HK-2 (cell line): ENCODE data around the gene VAT1L.

ENCODE experiments used
- DNase-seq: peaks from one replicate; pipeline ENCODE4 v3.0.0-alpha.2; 2018; ENCODE audit not compliant: unreplicated experiment

Gene VAT1L

DNA sequence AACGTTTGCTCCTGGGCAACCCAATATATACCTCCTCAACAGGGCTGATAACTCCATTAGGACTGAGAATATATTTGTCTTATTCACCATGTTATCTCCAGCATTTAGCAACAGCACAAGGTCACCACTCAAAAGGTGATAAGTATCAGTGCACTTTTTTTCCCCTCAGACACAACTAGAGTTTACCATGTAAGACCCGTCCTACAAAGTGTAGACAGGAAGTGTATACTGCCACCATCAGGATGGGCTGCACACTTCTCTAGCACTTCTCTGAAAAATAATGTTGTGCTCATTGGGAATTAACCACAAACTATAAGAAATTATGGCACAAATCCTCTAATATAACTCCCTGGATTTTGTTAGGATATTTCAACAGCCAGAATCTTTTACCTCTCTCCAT is 5.7 kb upstream of the VAT1L start:
- DNase-seq = no peak

- no peak for DNase-seq
Measured at GRCh38 chr16:77784441-77785372, 3.7 kb upstream of the VAT1L start.

GRCh38 chr16:77785373-77785764 is 3.0 kb upstream of the VAT1L start:
- no peak for DNase-seq

DNA sequence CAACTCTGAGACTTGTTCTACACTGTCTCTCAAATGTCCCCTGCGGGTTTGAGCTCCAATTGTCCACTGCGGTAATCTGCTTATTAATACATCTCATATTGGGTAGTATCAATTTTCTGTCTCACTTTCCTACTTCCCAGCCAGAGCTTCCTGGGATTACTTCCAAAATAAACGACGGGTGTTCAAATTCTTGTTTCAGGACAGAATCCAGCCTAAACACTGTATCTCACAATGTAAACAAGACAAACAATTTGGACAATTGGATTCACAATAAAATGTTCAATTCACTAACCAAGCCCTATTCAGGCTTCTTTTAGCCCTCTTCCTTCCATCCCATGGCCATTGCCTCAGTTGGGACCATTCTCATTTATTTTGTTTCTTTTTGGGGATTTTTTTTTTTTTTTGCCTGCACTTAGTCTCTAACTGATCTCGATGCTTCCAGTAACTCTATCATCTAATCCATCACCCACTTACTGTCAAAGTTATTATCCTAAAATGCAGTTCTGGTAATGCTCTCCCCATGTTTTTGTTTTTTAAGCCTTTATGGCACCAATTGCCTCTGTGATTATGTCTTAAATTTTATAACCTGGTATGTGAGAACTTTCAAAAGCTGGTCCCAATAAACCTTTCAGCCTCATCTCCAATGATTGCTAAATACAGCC is 2.0 kb upstream of the VAT1L start:
- DNase-seq = no peak

DNA sequence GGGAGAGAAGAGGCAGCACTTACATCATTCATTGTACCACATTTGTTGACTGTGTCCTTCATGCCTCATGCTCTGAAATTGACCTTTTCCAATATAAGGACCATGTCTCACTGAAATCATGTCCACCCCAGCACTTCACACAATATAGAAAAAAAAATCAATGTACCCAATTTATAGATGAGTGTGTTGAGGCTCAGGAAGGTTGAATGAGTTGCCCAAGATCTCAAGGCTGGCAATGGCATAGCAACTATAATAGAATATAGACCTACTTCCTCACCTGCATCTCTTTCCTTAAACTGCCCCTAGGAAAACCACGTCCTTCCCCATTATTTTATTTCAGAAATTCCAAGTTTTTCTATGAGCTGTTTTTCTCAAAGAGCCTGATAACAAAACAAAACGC is 912 bp upstream of the VAT1L start:
- DNase-seq = no peak

GRCh38 chr16:77789085-77790008 is 983 bp downstream of the VAT1L start:
- peak; percentile 2 for DNase-seq

DNA sequence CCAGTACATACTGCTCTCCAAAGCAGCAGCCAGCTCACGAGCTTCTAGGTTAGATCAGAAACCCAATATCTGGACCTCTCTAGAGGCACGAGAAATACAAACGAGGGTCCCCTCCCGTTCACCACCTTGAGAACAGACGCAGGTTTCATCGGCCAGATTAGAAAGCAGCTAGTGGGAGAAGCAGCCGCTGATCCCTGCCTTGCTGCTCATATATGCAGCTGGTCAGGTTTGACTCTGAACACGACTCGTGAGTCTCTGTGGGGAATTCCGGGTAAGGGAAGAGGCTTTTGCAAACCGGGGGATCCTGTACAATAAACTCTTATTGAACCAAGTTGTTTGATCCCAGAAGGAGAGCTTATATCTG is 1.6 kb downstream of the VAT1L start:
- no peak for DNase-seq

- no peak for DNase-seq
Measured at GRCh38 chr16:77790912-77791311, 2.5 kb downstream of the VAT1L start.

- DNase-seq = no peak
Measured at GRCh38 chr16:77793417-77793816, 5.1 kb downstream of the VAT1L start.

- DNase-seq = no peak
Measured at GRCh38 chr16:77794586-77794985, 6.2 kb downstream of the VAT1L start.

GRCh38 chr16:77801817-77802216 is 13.5 kb downstream of the VAT1L start:
- no peak for DNase-seq

DNA sequence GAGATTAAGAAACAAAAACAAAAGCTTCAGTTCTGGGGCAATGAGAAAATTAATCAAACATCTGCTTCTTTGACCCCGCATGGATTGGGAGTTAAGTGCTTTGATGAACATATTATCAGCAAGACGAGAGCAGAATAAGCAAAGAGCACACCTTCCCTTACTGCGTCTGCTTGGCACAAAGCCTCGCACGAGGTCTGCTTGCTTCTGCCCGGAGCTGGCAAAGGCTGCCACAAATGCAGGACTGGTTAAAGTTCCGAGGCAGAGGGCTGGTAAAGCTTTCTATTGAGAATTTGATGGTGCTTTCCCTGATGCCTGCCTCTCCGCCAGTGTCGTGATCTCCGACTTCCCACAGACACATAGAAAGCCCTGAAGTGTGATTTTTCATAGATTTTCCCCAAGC is 17.0 kb downstream of the VAT1L start:
- no peak for DNase-seq

- DNase-seq = no peak
Measured at GRCh38 chr16:77807021-77807420, 18.7 kb downstream of the VAT1L start.

DNA sequence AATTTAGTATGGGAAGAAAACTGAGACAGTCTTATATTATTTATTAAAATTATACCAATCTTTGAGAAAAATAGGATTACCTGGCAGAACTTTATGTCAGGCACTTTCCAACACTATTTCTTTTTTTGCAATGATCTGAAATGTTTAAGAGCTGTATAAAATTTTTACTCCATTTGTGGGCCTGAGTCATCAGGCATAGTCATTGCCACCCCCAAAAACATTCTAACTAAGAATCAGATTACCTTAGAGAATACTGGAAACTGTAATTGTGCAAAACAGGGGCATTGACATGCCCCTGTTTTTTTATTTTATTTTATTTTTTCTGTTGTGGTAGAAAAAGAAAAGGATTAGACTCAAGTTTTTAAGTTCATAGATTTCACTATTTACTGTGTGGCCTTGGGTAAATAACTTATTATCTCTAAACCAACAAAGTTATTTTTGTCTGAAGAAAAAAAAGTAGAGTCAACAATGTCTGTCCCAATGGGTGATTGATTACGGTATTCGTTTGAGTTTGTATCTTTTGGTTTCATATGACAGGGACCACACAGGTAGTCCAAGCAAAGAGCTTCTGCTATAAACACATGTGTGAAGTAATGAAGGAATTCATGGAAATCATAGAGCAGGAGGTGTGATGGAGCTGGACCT is 24.6 kb downstream of the VAT1L start:
- no peak for DNase-seq

DNA sequence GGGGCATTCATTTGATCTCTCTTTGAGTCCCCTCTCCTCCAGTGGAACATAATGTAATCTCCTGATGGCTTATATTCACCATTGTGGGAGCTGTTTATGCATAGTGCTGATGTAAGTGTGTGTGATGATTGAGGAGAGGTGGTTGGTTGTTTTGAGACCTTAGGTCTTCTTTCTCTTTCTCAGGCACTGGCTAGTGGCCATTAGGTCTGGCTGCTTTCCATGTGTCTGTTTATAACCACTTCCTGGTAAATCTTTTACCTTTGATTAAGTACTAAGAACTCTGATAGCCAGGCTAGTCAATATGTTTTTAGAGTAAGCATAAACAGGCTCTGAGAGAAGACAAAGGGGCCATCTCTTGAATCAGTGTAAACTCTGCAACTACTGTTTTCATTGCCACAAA is 27.9 kb downstream of the VAT1L start:
- DNase-seq = no peak

- DNase-seq = no peak
Measured at GRCh38 chr16:77820340-77820739, 32.0 kb downstream of the VAT1L start.

DNA sequence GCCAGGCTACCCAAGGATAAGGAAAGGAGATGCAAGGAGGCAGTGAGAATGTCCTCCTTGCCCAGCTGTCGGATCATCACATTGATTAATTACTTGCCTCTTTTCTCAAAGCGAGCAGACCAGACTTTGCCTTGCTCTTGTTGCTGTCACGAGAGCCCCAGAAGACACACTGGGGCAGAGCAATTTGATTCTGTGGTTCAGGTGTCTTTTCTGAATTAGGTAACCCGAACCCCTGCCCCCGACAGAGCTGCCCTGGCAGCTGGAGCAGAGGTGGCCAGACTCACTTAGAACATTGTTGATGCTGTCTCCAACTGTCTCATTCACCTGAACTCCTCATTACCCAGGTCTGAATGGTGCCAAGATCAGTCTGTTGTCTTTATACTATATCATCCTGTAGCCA is 34.3 kb downstream of the VAT1L start:
- DNase-seq = no peak

GRCh38 chr16:77823067-77823466 is 34.7 kb downstream of the VAT1L start:
- no peak for DNase-seq

DNA sequence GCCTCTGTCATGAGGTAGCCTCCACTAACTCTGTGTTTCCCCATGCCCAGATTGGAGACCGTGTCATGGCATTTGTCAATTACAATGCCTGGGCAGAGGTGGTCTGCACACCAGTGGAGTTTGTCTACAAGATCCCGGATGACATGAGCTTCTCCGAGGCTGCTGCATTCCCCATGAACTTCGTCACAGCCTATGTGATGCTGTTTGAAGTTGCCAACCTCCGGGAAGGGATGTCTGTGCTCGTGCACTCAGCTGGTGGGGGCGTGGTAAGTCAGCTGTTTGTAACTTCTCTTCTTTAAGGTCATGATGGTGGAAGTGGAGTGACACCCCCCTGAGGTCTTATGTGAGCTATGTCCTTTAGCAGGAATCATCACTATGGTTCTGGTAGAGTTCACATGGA is 36.8 kb downstream of the VAT1L start:
- no peak for DNase-seq

- DNase-seq = no peak
Measured at GRCh38 chr16:77827032-77827431, 38.7 kb downstream of the VAT1L start.

DNA sequence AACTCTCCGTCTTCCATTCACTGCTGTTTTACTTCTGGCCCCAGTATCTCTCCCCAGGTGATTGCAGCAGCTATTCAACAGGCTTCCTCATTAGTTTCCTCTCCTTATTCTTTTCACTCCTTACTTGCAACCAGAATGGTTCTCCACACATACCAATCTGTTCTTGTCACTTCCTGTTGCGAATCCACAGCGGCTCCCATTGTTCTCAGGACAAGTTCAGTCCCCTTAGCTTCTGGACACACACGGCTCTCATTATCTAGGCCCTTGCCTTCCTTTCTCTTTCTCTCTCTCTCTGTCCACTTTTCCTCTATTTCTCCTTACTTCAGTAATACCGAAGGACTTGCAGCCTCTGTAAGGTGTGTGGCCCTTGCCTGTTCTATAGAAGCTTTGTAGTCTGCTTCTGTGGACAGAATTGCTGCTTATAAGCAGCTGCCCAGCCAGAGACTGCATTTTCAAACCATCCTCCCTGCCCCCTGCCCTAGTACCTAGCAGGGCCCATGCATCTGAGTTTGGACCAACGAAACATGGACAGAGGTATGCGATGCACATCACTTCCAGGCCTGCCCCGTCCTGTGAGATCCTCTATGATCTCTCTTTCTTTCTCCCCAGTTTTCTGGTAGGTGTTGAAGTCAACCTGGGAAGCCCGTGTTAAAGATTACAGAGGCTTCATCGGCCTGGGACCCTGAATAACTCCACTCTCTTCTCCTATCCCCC is 45.7 kb downstream of the VAT1L start:
- peak; percentile 3 for DNase-seq
